ENCODE data around the gene ATRNL1.

GRCh38 chr10:115982526-115982925 is 889.4 kb downstream of the ATRNL1 start:
- TF ChIP-seq, protein P1, sequence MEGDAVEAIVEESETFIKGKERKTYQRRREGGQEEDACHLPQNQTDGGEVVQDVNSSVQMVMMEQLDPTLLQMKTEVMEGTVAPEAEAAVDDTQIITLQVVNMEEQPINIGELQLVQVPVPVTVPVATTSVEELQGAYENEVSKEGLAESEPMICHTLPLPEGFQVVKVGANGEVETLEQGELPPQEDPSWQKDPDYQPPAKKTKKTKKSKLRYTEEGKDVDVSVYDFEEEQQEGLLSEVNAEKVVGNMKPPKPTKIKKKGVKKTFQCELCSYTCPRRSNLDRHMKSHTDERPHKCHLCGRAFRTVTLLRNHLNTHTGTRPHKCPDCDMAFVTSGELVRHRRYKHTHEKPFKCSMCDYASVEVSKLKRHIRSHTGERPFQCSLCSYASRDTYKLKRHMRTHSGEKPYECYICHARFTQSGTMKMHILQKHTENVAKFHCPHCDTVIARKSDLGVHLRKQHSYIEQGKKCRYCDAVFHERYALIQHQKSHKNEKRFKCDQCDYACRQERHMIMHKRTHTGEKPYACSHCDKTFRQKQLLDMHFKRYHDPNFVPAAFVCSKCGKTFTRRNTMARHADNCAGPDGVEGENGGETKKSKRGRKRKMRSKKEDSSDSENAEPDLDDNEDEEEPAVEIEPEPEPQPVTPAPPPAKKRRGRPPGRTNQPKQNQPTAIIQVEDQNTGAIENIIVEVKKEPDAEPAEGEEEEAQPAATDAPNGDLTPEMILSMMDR (conservative IDR thresholded peaks at IDR 0.05; ENCODE audit: low read length), result no peak
- TF ChIP-seq EZH2phosphoT487 (IDR thresholded peaks at IDR 0.05; ENCODE audit: borderline replicate concordance, low read depth, low read length), result no peak
